T-helper 2 cell treated with Interferon-gamma antibody and Interleukin-4, amounts not matched to agents 5 μg/mL and 100 μg/mL, for 36 hours (primary cell): ENCODE measurements around the gene ADGRL3.

ENCODE experiments used
- DNase-seq: peaks from one replicate; pipeline ENCODE4 v3.0.0; 2021; ENCODE audit warnings: low spot score
- H3K27ac Mint-ChIP-seq: one replicate; pipeline ENCODE4 v1.8.0; 2021; ENCODE audit warnings: mild to moderate bottlenecking, mixed read lengths
- H3K27me3 Mint-ChIP-seq: one replicate; pipeline ENCODE4 v1.8.0; 2021; ENCODE audit warnings: low read depth, mixed read lengths
- H3K36me3 Mint-ChIP-seq: one replicate; pipeline ENCODE4 v1.8.0; 2021; ENCODE audit warnings: low read depth, mixed read lengths
- H3K4me1 Mint-ChIP-seq: one replicate; pipeline ENCODE4 v1.8.0; 2021; ENCODE audit warnings: low read depth, mixed read lengths
- H3K4me3 Mint-ChIP-seq: one replicate; pipeline ENCODE4 v1.8.0; 2022; ENCODE audit warnings: mild to moderate bottlenecking, moderate library complexity, mixed read lengths
- H3K9me3 Mint-ChIP-seq: one replicate; pipeline ENCODE4 v1.8.0; 2021; ENCODE audit warnings: mixed read lengths

ADGRL3 gene

DNA sequence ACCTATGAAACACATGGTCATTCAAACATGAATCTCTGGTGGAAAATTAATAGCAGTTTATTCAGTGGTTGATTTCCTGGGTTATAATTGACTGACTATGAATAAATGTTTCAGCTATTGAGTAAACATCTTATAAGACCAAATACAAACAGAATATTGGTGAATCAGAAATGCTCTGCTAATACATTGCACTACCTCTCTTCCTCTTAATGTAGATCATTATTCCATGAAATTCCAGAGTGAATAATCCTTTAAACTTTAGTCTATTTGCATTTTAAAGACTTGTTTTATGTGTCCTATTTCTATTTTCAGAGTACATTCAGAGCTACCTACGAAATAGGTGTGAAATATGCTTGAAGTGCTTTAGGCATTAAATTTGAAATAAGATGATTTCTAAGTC lies 715.4 kb downstream of the ADGRL3 start:
- Mint-ChIP-seq H3K36me3 (no peaks in the 10 kb centered on the region), H3K27me3 (no peaks in the 10 kb centered on the region), H3K9me3 (peaks cover 10% of the 10 kb centered on the region), H3K4me1 (no peaks in the 10 kb centered on the region), H3K4me3 (no peak overlapping the region), H3K27ac (no peak overlapping the region)
- no peak for DNase-seq

DNA sequence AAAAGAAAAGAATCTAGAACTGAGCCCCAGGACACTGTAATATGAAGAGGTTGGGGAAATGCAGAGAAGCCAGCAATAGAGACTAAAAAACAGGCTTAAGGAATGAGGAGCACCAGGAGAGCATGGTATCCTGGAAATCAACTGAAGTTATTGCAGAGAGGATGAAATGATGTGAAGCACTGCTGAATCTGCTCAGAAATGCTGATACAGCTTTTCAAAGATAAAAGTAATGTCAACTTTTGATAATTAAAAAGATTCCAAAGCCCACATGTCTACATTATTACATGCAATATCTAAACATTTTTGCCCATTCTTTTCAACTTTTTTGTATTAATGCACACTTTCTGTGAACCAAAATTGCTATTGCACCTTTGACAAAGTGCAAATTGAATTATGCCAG lies 718.4 kb downstream of the ADGRL3 start:
- Mint-ChIP-seq H3K36me3 (no peaks in the 10 kb centered on the region), H3K4me1 (no peaks in the 10 kb centered on the region), H3K4me3 (no peak overlapping the region), H3K9me3 (peaks cover 10% of the 10 kb centered on the region), H3K27me3 (no peaks in the 10 kb centered on the region), H3K27ac (no peak overlapping the region)
- no peak for DNase-seq

DNA sequence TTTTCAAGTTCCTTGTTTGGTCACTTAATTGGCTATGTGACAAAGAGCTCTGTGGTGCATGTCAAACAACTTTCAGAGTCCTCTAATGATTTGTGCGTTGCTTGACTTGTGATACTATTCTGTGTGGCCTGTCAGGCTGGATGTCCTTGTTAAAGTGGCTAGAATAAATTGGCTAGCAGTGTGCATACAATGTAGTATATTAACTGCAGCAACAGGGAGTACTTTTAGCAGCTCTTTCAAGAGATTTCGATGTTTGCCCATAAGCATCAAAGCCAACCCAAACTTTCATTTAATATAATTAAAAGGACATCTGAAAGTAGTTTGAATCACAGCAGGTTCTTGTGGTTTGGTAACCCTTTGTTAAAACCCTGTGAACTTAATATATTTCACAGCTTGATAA lies 718.9 kb downstream of the ADGRL3 start:
- H3K4me1 Mint-ChIP-seq, result no peaks in the 10 kb centered on the region
- peaks cover 10% of the 10 kb centered on the region for H3K9me3 Mint-ChIP-seq
- no peak for DNase-seq
- no peak overlapping the region for H3K27ac Mint-ChIP-seq
- no peaks in the 10 kb centered on the region for H3K27me3 Mint-ChIP-seq
- H3K4me3 Mint-ChIP-seq, result no peak overlapping the region
- no peaks in the 10 kb centered on the region for H3K36me3 Mint-ChIP-seq

GRCh38 chr4:61919561-61919960 lies 719.4 kb downstream of the ADGRL3 start:
- H3K9me3 Mint-ChIP-seq, result peaks cover 10% of the 10 kb centered on the region
- H3K27ac Mint-ChIP-seq, result no peak overlapping the region
- no peaks in the 10 kb centered on the region for H3K4me1 Mint-ChIP-seq
- no peak for DNase-seq
- no peak overlapping the region for H3K4me3 Mint-ChIP-seq
- H3K27me3 Mint-ChIP-seq, result no peaks in the 10 kb centered on the region
- H3K36me3 Mint-ChIP-seq, result no peaks in the 10 kb centered on the region

DNA sequence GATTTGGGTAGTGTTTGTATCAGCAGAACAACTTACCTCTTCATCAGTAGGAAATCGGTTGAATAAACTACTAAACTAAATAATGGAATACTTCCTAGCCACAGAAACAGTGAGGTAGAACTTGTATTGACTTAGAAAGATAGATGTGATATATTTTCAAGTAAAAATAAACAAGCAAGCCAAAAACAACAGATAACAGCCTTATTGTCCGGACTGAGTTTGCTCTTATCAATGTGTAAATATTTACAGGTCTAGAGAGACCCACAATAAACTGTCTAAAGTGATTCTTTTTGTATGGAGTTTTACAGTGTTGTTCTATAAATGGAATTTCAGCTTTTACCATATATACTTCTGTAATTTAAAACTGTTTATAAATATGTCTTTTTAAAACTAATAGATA lies 721.8 kb downstream of the ADGRL3 start:
- no peaks in the 10 kb centered on the region for H3K36me3 Mint-ChIP-seq
- no peak overlapping the region for H3K4me3 Mint-ChIP-seq
- peaks cover 18% of the 10 kb centered on the region for H3K9me3 Mint-ChIP-seq
- no peaks in the 10 kb centered on the region for H3K4me1 Mint-ChIP-seq
- no peak overlapping the region for H3K27ac Mint-ChIP-seq
- no peaks in the 10 kb centered on the region for H3K27me3 Mint-ChIP-seq
- no peak for DNase-seq

DNA sequence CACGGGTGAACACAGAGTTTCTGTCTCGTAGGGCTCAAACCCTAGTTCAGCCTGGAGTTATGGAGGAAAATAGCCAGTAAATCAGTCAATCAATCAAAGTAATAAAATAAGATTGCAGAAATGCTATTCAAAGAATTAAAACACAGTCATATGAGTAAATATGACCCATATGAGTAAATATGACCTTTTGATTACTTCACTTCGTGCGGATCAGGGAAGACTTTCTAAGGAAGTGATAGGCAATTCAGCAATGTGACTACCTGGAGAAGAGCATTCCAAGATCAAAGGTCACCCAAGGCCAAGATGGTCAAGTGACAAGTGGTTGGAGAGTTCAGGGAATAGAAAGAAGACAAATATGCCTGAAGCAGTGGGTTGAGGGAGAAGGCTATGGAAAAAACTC lies 722.6 kb downstream of the ADGRL3 start:
- no peaks in the 10 kb centered on the region for H3K27me3 Mint-ChIP-seq
- no peak for DNase-seq
- H3K36me3 Mint-ChIP-seq, result no peaks in the 10 kb centered on the region
- no peak overlapping the region for H3K4me3 Mint-ChIP-seq
- H3K9me3 Mint-ChIP-seq, result peaks cover 15% of the 10 kb centered on the region
- no peak overlapping the region for H3K27ac Mint-ChIP-seq
- H3K4me1 Mint-ChIP-seq, result no peaks in the 10 kb centered on the region

GRCh38 chr4:61923179-61923578 lies 723.1 kb downstream of the ADGRL3 start:
- H3K4me1 Mint-ChIP-seq, result no peaks in the 10 kb centered on the region
- no peaks in the 10 kb centered on the region for H3K27me3 Mint-ChIP-seq
- DNase-seq, result no peak
- H3K27ac Mint-ChIP-seq, result no peak overlapping the region
- H3K4me3 Mint-ChIP-seq, result no peak overlapping the region
- peaks cover 12% of the 10 kb centered on the region for H3K9me3 Mint-ChIP-seq
- H3K36me3 Mint-ChIP-seq, result no peaks in the 10 kb centered on the region

- Mint-ChIP-seq H3K4me1 (no peaks in the 10 kb centered on the region), H3K4me3 (no peak overlapping the region), H3K9me3 (peaks cover 9% of the 10 kb centered on the region), H3K36me3 (no peaks in the 10 kb centered on the region), H3K27ac (no peak overlapping the region), H3K27me3 (no peaks in the 10 kb centered on the region)
- DNase-seq, result no peak
Measured at GRCh38 chr4:61924131-61924530, 724.0 kb downstream of the ADGRL3 start.

- H3K4me3 Mint-ChIP-seq, result no peak overlapping the region
- peaks cover 7% of the 10 kb centered on the region for H3K9me3 Mint-ChIP-seq
- DNase-seq, result no peak
- no peaks in the 10 kb centered on the region for H3K27me3 Mint-ChIP-seq
- no peak overlapping the region for H3K27ac Mint-ChIP-seq
- no peaks in the 10 kb centered on the region for H3K4me1 Mint-ChIP-seq
- no peaks in the 10 kb centered on the region for H3K36me3 Mint-ChIP-seq
Measured at GRCh38 chr4:61933527-61933926, 733.4 kb downstream of the ADGRL3 start.

GRCh38 chr4:61934198-61934597 lies 734.1 kb downstream of the ADGRL3 start:
- Mint-ChIP-seq H3K36me3 (no peaks in the 10 kb centered on the region), H3K27ac (no peak overlapping the region), H3K27me3 (no peaks in the 10 kb centered on the region), H3K9me3 (peaks cover 11% of the 10 kb centered on the region), H3K4me1 (no peaks in the 10 kb centered on the region), H3K4me3 (no peak overlapping the region)
- DNase-seq, result no peak

GRCh38 chr4:61938250-61938846 lies 738.2 kb downstream of the ADGRL3 start:
- DNase-seq, result peak; percentile 3

GRCh38 chr4:61950625-61951024 lies 750.5 kb downstream of the ADGRL3 start:
- DNase-seq, result no peak
- Mint-ChIP-seq H3K27ac (no peak overlapping the region), H3K4me3 (no peak overlapping the region), H3K36me3 (no peaks in the 10 kb centered on the region), H3K4me1 (no peaks in the 10 kb centered on the region), H3K27me3 (no peaks in the 10 kb centered on the region), H3K9me3 (peaks cover 38% of the 10 kb centered on the region)

More at GRCh38 chr4:61938250-61938846, 738.2 kb downstream of the ADGRL3 start:
- H3K9me3 Mint-ChIP-seq, result peaks cover 7% of the 10 kb centered on the region
- no peak overlapping the region for H3K4me3 Mint-ChIP-seq
- no peaks in the 10 kb centered on the region for H3K4me1 Mint-ChIP-seq
- H3K36me3 Mint-ChIP-seq, result no peaks in the 10 kb centered on the region
- H3K27me3 Mint-ChIP-seq, result no peaks in the 10 kb centered on the region
- H3K27ac Mint-ChIP-seq, result no peak overlapping the region

- Mint-ChIP-seq H3K27me3 (no peaks in the 10 kb centered on the region), H3K4me3 (no peak overlapping the region), H3K36me3 (no peaks in the 10 kb centered on the region), H3K9me3 (peaks cover 34% of the 10 kb centered on the region), H3K4me1 (no peaks in the 10 kb centered on the region), H3K27ac (no peak overlapping the region)
- no peak for DNase-seq
Measured at GRCh38 chr4:61953386-61953785, 753.3 kb downstream of the ADGRL3 start.

GRCh38 chr4:61958591-61958990 lies 758.5 kb downstream of the ADGRL3 start:
- Mint-ChIP-seq H3K36me3 (no peaks in the 10 kb centered on the region), H3K27me3 (no peaks in the 10 kb centered on the region), H3K4me1 (no peaks in the 10 kb centered on the region), H3K27ac (no peak overlapping the region), H3K4me3 (no peak overlapping the region), H3K9me3 (peaks cover 26% of the 10 kb centered on the region)
- no peak for DNase-seq

GRCh38 chr4:61959087-61959486 lies 759.0 kb downstream of the ADGRL3 start:
- Mint-ChIP-seq H3K4me1 (no peaks in the 10 kb centered on the region), H3K36me3 (no peaks in the 10 kb centered on the region), H3K27ac (no peak overlapping the region), H3K4me3 (no peak overlapping the region), H3K9me3 (peaks cover 21% of the 10 kb centered on the region), H3K27me3 (no peaks in the 10 kb centered on the region)
- no peak for DNase-seq
